Left lobe of liver (tissue), 2 donors: ENCODE measurements around the gene RNF225. TPM values are rescaled to one million over a fixed set of nuclear protein-coding genes. Genes with fewer than 3 reads are reported as not detected.
"Not testable (repeated sequence)": the region's sequence is repeated elsewhere in the genome, so short reads cannot be mapped to it uniquely, and the experiment has no call there.

ENCODE experiments used
- ATAC-seq: fragments of 200-7000 bp; cut with Tn5 transposase; one replicate; pipeline ENCODE4 v1.9.1; 2020; ENCODE audit warnings: mild to moderate bottlenecking, moderate library complexity
- DNase-seq: peaks from one replicate; pipeline ENCODE4 v3.0.0-alpha.2; 2020; ENCODE audit warnings: low spot score
- total RNA-seq: library from RNA; stranded (reverse); gene quantifications from one replicate; pipeline ENCODE4 v1.2.1, GENCODE V29; 2021
- donor health status: DM: no; HTN: no; CAD: no; lungs with moderate emphysema.
- donor health status: DM: no; HTN: yes; CAD: no.

RNF225 gene
- total RNA-seq, 1 donor from 2014 or later = not detected

DNA sequence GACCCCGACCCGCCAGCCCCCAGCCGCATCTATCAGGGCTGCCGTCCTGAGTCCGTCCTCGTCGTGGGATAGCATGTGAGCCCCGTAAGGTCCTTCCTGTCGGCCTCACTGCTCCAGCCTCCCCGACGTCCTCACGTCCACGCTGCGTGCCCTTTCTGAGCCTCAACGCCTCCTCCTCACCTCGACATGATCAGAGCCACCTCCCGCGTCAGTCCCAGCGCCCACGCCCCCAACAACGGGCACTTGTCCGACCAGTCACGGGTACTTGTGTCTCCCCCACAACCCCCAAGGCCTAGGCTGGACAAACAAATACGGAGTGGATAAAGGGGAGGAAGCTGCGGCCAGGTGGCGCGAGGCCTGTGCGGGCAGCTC, 33.6 kb upstream of the RNF225 start:
- DNase-seq (no peak), ATAC-seq (peak; percentile 41)

DNA sequence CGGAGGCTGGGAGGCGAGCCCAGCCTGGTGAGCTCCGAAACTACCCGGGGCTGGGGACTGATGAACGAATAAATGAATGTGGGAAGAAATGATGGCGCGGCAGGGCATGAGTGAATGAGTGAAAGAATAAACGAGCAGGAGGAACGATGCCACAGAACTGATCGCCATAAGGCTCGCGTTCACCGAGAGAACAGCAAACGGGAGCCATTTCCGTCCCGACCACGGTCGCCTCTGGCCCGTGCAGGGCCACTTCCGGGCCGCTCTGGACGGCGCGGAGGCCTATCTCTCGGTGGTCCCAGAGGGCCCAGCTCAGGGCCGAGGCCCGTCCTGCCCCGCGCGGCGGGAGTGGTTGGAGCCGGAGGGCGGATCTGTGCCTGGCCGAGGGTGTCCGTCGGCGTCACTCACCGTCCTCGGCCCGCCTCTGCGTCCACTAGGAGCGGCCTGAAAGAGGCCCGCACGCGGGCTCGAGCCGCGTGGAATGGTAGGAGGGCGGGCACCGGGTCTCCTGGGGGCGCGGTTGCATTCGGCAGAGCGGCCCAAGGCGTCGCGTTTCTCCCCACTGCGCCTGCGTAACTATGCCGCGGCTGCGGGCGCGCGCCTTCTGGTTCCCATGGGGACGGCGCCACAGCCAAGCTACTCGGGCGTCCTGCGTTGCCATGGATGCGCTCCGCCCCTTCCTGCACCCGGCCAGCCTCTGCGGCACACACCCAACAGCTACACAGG, 33.0 kb upstream of the RNF225 start, which contains the start of gene ZNF497:
Gene ZNF497 (minus strand): TSS at position 480 of the 723 bp plus-strand sequence. CDS start 5,116 bp downstream, outside the sequence.
- ATAC-seq = peak; percentile 92
- DNase-seq = peak; percentile 99

DNA sequence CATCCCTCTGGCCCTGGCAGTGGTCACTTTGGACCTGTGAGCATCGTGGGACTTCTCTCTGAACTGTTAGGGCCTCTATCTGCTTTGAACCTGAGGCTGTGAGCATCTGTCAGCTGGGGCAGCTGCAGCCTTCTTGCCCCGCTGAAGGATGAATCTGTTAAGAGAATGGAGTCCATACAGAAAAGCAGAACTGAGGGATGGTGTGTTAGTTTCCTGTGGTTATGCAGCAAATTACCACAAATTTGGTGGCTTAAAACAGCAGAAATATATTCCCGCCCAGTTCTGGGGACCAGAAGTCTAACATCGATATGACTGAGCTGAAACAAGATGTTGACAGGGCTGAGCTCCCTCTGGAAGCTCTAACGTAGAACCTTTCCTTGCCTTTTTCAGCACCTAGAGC, 31.3 kb upstream of the RNF225 start:
- ATAC-seq (no peak), DNase-seq (no peak)

DNA sequence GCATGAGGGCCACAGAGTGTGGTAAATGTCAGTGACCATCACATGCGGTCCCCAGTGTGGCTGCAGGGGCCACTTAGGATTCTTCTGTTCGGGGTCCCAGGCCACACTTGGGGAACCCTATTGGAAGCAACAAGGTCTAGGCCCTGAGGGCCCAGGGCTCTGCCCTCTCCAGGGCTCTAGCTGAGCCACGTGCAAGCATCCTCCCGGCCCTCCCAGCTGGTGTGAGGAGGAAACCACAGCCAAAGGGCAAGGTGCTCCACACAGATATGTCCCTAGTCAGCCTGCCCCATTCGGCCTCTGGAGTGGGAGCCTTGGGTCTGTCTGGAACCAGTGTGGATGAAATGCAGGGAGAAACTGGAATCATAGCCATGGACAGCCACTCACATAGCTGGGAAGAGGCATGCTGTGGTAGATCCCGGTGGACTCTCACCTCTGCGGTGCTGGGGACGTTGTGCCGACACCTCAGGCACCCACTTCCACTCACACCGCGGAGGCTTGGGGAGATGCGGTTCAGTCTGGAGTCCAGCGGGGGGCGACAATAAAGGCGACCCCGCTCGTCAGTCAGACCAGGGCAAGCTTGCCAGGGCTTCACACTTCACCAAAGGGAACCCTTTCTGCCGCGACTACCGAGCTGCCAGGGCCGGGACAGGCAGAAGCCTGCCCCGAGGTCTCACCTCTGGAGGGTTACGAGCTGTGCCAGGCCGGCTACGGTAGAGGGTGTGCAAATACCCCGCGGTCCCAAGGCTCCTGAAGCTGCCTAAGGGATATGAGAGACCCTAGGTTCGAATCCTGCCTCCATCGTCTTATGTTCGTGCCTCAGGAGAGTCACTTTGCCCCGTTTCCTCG, 28.6 kb upstream of the RNF225 start:
- no peak for ATAC-seq
- DNase-seq = no peak

DNA sequence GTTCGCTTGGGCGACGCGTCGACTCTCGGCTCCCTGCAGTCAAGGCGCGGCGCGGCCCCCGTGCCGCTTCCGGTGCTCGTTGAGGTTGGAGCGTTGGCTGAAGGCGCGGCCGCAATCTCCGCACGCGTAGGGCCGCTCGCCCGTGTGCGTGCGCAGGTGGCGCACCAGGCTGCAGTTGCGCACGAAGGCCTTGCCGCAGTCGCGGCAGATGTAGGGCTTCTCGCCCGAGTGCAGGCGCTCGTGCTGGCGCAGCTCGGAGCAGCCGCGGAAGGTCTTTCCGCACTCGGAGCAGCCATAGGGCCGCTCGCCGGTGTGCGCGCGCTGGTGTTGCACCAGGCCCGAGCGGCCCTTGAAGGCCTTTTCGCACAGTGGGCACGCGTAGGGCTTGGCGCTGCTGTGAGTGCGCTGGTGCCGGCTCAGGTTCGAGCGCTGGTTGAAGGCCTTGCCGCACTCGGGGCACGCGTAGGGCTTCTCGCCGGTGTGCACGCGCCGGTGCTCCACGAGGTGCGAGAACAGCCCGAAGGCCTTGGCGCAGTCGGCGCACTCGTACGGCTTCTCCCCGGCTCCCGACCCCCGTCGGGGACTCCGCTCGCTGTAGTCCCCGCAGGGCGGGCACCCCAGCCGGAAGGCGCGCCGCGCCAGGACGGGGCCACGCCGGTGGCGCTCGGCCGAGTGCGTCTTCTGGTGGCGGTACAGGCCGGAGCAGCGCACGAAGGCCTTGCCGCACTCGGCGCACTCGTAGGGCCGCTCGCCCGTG, 27.6 kb upstream of the RNF225 start:
- ATAC-seq (no peak), DNase-seq (no peak)

DNA sequence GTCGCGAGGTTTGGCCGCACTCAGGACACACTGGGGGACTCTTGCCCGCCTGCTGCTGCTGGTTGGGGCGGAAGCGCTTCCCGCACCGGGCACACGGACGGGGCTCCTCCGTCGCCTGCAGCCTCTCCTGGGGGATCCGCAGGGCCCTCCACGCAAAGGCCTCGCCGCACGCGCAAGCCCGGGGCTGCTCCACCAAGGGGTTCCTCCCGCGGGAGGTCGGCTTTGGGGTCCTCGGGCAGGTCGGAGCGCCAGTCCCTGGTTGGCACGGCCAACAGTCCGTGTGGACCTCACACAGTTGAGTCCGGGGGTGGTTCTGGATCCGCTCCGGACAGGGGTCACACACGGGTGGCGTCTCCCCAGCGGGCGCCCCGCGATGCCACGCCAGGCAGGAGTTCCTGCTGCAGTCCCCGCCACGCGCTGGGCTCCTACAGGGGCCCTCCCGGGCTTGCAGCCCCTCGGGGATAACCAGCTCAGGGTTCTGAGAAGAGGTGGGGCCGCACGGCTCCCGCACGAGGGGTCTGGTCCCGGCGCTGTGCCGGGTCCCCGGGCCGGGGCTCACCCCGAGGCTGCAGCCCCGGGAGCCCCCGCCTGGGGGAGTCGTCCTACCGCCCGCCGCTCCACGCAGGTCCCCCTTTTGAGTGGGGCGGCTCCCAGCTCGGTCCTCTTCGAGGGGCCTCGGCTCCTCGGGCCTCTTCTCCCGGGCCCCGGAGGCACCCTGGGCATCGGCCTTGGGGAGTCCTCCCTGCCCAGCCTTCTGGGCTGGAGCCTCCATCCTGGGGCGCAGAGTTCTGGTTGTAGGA, 26.7 kb upstream of the RNF225 start:
- DNase-seq (no peak), ATAC-seq (no peak)

DNA sequence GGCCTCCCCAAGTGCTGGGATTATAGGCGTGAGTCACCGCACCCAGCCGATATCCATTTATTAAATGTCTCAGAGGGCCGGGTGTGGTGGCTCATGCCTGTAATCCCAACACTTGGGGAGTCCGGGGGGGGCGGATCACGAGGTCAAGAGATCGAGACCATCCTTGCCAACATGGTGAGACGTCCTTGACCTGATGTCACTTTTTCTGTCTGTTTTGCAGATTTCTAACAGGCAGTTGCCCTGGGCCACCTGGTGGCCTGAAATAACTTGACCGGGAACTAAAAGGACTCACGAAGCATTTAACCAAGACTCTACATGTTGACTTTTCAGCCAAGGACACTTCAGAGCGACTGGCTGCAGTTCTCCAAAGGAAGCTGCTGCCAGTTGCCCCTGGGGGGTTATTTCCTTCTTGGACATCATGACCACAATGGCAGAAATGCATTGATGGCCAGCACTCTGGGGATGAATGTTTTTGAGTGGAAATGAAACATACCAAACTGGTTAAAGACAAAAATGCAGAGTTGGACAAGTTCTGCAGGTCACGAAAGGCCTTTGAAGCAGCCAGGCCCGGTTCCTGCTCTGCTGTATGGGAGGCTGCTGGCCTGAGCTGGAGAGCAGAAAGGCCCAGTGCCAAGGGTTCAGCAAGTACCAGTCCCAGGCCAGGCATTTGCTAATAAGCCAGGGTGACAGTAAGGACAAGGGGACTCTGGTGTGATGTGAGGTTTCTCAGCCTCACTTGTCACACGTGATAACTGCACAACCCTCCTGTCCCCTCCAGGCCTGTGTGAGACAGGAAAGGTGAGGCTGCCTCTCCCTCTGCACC, 22.9 kb upstream of the RNF225 start:
- DNase-seq (peak; percentile 75), ATAC-seq (peak; percentile 95)

DNA sequence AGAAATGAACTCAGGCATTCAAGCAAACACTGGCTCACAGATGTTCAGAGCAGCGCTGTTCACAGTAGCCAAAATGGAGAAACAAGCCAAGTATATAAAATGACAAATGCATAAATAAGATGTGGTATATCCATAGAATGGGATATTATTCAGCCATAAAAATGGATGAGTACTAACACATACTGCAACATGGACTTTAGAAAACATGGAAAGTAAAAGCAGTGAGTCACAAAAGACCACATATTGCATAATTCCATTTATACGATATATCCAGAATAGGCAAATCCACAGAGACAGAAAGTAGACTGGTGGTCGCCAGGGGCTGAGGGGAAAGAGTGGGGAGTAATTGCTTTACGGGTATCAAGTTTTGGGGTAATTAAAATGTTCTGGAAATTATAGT, 21.3 kb upstream of the RNF225 start:
- no peak for ATAC-seq
- DNase-seq = no peak

DNA sequence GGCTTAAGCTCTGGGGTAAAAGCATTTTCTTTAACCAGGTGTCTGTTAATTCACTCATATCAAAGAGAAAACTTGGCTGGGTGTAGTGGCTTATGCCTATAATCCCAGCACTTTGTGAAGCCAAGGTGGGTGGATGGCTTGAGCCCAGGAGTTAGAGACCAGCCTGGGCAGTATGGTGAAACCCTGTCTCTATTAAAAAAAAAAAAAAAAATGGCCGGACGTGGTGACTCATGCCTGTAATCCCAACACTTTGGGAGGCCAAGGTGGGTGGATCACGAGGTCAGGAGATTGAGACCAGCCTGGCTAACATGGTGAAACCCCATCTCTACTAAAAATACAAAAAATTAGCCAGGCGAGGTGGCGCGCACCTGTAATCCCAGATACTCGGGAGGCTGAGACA, 18.7 kb upstream of the RNF225 start:
- ATAC-seq, DNase-seq: not testable (repeated sequence)

DNA sequence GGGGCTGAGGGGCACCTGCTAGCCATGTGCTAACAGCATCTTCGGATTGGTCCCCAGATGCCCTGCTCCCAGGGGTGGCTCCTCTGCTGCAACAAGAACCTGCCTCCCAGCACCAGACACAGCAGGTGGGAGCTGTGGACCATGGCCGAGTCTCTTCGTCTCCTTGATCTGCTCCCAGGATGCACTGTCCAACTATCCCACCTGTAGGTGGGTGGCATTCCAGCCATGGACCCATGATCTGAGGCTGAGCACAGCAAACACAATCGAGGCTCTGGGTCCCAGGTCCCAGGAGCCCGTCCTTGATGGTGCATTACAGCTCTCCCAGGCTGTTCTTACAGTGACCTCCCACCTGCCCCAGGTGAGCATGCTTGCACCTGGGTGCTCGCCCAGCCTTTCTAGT, 16.2 kb upstream of the RNF225 start:
- no peak for DNase-seq
- no peak for ATAC-seq

DNA sequence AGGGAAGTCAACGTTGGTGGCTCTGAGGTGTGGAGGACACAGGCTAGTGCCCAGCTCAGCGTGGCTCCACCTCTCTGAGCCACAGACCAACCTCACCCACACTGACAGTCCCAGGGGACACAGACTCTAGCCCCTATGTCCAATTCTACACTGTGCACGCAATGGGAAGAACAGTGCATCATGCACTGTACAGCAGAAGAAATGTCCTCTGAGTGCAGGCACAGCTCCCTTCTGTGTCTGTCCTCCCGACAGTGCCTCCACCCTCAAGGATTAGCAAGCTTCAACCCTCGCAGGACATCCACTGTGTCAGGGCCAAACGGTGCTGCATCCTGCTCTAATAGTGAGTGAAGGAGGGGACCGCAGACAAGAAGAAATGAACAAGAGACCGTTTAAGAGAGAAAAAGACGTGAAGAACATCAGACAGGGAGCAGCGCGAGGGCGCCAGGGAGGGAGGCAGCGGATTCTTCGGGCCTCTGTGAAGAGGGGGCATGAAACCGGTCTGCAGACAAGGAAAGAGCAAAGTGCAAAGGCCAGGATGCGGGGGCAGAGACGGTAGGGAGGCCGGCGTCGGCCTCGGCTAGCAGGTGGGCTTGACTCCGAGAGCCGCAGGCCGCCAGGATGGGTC, 15.3 kb upstream of the RNF225 start:
- ATAC-seq = peak; percentile 43

DNA sequence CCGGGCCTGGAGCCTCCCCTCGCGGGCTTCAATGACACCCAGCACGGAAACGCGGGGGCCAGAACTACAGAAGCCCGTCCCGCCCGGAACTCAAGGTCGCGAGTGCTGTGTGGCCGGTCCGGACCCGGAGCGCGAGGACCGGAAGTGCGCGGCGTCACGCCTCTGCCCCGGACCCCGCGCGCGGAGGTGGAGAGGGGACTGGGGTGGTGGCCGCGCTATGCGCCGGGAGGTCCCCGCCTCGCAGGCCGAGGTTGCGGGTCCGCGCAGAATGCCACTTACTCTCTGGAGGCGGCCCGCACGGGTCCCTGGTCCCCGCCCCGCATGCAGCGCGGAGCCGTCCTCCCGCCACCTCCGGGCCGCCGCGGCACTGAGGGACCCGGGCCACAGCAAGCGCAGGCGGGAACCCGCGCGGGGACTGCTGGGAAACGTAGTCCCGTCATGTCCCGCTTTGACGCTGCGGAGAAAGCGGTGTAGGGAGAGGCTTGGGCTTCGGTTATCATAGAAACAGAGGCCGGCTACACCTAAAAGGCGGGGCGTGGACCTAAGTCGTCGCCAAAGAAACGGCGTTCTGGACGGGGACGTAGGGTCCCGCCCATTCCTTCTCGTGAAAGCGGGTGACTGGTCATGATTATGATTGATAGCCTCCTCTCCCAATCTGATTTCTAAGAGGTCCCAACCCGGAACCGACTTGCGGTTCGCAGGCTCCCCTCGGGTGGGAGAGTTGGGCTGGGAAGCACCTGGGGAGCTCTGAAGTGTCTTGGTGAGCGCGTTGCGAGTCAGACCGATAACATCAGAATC, 14.6 kb upstream of the RNF225 start, which contains the start of gene ZNF837:
Gene ZNF837 (minus strand): TSS at position 369 of the 798 bp plus-strand sequence. CDS start 11,698 bp downstream, outside the sequence.
- ATAC-seq (peak; percentile 91), DNase-seq (peak; percentile 99)

More for the DNA sequence above, 15.3 kb upstream of the RNF225 start:
- no peak for DNase-seq

DNA sequence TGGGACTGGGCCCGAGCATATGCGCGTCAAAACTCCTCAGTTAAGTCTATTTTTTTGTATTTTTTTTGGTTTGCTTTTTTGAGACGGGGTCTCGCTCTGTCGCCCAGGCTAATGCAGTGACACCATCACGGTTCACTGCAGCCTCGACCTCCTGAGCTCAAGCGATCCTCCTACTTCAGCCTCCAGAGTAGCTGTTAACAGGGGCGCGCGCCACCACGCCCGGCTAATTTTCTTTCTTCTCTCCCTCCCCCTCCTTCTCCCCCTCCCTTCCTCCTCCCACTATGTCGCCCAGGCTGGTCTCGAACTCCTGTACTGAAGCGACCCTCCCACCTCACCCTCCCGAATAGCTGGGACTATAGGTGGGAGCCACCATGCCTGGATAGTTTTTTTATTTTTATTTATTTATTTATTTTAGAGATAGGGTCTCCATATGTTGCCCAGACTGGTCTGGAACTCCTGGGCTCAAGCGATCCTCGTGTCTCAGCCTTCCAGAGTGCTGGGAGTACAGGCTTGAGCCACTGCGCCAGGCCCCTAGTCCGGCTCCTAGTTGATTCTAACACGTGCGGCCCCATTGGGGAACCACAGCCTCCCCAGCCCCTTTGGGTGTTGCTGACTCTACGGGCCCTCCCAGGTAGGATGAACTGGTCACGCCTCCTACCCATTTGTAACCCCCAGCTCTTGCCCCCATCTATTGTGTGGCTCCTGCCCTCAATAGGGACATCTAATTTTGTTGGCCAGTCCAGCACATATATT, 13.8 kb upstream of the RNF225 start:
- no peak for ATAC-seq
- no peak for DNase-seq

DNA sequence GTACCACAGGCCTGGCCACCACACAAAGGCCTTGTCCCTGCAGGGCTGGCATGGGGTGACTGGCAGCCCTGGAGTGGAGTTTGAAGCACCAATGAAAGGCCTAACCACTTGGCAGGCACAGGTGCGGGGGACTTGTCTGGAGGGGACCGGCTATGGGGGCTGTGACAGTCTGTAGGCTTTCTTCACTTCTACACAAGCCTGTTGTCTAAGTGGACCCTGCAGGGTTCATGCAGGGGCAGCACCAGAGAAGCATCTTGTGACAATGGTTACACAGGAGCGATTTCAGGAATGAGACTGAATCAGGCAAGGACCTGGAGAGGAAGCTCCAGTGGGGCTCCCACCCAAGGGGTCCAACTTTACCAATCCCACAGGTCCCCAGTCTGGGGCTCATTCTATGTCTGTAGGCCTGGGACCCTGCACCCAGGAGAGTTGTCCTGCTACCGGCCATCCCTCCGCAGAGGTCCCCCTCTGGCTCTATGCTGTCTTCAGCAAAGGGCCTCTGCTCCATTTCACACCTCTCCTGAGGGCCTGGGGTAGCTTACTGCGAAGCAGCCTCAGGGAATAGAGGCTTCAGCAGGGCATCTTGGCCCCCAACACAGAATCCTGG, 12.4 kb upstream of the RNF225 start:
- no peak for DNase-seq

DNA sequence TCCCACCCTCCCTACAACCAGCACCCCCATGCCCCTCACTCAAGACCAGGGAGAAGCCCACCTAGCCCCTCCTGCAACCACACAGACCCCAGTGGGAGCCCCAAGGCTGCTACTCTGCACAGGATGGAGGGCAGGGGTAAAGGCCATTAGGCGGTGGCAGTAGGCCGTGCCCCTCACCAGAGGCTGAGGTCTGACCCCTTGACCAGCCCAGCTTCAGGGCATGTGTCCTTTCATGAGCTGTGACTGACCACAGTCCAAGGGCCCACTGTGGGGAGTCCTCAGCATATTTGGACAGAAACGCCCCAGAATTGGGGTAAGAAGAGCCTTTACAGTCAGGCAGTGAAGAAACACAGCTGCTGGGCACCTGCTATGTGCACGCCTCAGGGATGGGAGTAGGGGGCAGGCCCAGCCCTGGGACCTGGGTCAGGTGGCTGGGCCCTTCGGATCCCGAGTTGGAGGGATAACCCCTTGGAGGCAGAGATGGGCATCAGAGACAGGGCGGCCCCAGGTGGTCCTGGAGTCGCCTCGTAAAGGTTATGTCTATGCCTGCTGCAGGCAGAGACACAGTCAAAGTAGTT, 10.1 kb upstream of the RNF225 start:
- DNase-seq = no peak

More for the DNA sequence above, 12.4 kb upstream of the RNF225 start:
- ATAC-seq = no peak

DNA sequence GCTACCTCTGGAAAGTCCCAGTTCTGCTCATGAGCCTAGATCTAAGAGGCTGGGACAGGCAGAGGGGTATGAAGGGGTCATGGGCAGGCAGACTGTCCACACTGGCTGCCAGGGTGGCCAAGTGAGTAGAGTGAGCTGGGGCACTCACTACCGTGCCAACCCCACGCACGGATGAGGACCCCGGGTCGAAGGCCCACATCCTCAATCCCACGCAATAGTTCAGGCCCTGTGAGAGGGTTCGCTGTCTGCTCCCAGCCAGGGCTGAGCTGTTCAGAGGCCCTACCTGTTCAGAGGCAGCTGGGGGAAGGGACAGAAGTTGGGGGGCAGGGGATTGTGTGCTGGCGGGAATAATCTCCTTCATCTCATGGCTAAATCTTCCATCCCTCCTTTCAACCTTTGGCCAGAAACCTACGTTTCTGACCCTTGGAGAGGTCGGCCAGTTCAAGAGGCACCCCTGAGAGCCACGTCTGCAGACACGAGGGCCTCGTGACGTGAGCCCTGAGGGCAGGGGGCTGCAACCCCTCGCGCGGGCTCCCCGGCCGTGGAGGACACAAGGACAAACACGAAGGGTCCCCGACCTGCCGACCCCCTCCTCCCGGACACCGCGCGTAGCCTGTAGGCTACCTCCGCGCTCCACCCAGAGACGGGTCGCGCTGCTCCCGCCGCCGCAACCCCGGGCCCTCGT, 9.4 kb upstream of the RNF225 start:
- peak; percentile 15 for ATAC-seq
- DNase-seq = no peak

More for the DNA sequence above, 10.1 kb upstream of the RNF225 start:
- no peak for ATAC-seq
